ENCODE measurements around the gene OLFM1.

Gene OLFM1

GRCh38 chr9:135053133-135053532 lies 34.3 kb upstream of the OLFM1 start:
- no peak for TF ChIP-seq TCF12 (IDR thresholded peaks at IDR 0.05; ENCODE audit: low read depth)
- TF ChIP-seq CREB1 (IDR thresholded peaks at IDR 0.05; ENCODE audit: low read depth) = no peak
- TF ChIP-seq CEBPB (IDR thresholded peaks at IDR 0.05) = no peak

GRCh38 chr9:135055181-135055580 lies 32.3 kb upstream of the OLFM1 start:
- TF ChIP-seq FOXM1 (IDR thresholded peaks at IDR 0.05; ENCODE audit: borderline replicate concordance, low read depth) (no peak), RAD21 (IDR thresholded peaks at IDR 0.05; ENCODE audit: low read depth) (no peak), TEAD4 (IDR thresholded peaks at IDR 0.05) (no peak), TCF12 (IDR thresholded peaks at IDR 0.05; ENCODE audit: low read depth) (no peak), USF1 (IDR thresholded peaks at IDR 0.05) (no peak), YY1 (IDR thresholded peaks at IDR 0.05; ENCODE audit: low read depth) (no peak), NFIC (IDR thresholded peaks at IDR 0.05) (no peak), REST (IDR thresholded peaks at IDR 0.05; ENCODE audit: low read depth) (no peak), TAF1 (IDR thresholded peaks at IDR 0.05; ENCODE audit: low read depth) (no peak), CEBPB (IDR thresholded peaks at IDR 0.05) (no peak), EGR1 (IDR thresholded peaks at IDR 0.05) (no peak), EP300 (IDR thresholded peaks at IDR 0.05; ENCODE audit: borderline replicate concordance) (no peak), CREB1 (IDR thresholded peaks at IDR 0.05; ENCODE audit: low read depth) (no peak), MAX (IDR thresholded peaks at IDR 0.05) (no peak), ZBTB7A (IDR thresholded peaks at IDR 0.05; ENCODE audit: low read depth) (no peak)

GRCh38 chr9:135056541-135056940 lies 30.9 kb upstream of the OLFM1 start:
- no peak for TF ChIP-seq CREB1 (IDR thresholded peaks at IDR 0.05; ENCODE audit: low read depth)
- TF ChIP-seq CEBPB (IDR thresholded peaks at IDR 0.05) = no peak
- TF ChIP-seq TAF1 (IDR thresholded peaks at IDR 0.05; ENCODE audit: low read depth) = no peak
- TF ChIP-seq MAX (IDR thresholded peaks at IDR 0.05) = no peak
- TF ChIP-seq RAD21 (IDR thresholded peaks at IDR 0.05; ENCODE audit: low read depth) = no peak
- no peak for TF ChIP-seq TCF12 (IDR thresholded peaks at IDR 0.05; ENCODE audit: low read depth)
- TF ChIP-seq ZBTB7A (IDR thresholded peaks at IDR 0.05; ENCODE audit: low read depth) = no peak
- TF ChIP-seq NFIC (IDR thresholded peaks at IDR 0.05) = no peak
- TF ChIP-seq TEAD4 (IDR thresholded peaks at IDR 0.05) = no peak
- no peak for TF ChIP-seq FOXM1 (IDR thresholded peaks at IDR 0.05; ENCODE audit: borderline replicate concordance, low read depth)
- no peak for TF ChIP-seq USF1 (IDR thresholded peaks at IDR 0.05)

- TF ChIP-seq MAX (IDR thresholded peaks at IDR 0.05) (no peak), EGR1 (IDR thresholded peaks at IDR 0.05) (no peak), YY1 (IDR thresholded peaks at IDR 0.05; ENCODE audit: low read depth) (no peak), EP300 (IDR thresholded peaks at IDR 0.05; ENCODE audit: borderline replicate concordance) (no peak), TEAD4 (IDR thresholded peaks at IDR 0.05) (no peak), CEBPB (IDR thresholded peaks at IDR 0.05) (no peak), USF1 (IDR thresholded peaks at IDR 0.05) (no peak), CREB1 (IDR thresholded peaks at IDR 0.05; ENCODE audit: low read depth) (no peak)
Measured at GRCh38 chr9:135060461-135061116, 26.9 kb upstream of the OLFM1 start.

- no peak for TF ChIP-seq ZBTB7A (IDR thresholded peaks at IDR 0.05; ENCODE audit: low read depth)
- no peak for TF ChIP-seq MAX (IDR thresholded peaks at IDR 0.05)
- TF ChIP-seq USF1 (IDR thresholded peaks at IDR 0.05) = no peak
- no peak for TF ChIP-seq EP300 (IDR thresholded peaks at IDR 0.05; ENCODE audit: borderline replicate concordance)
- TF ChIP-seq YY1 (IDR thresholded peaks at IDR 0.05; ENCODE audit: low read depth) = no peak
- no peak for TF ChIP-seq CEBPB (IDR thresholded peaks at IDR 0.05)
- no peak for TF ChIP-seq FOXM1 (IDR thresholded peaks at IDR 0.05; ENCODE audit: borderline replicate concordance, low read depth)
- TF ChIP-seq NFIC (IDR thresholded peaks at IDR 0.05) = no peak
- TF ChIP-seq TCF12 (IDR thresholded peaks at IDR 0.05; ENCODE audit: low read depth) = no peak
- no peak for TF ChIP-seq RAD21 (IDR thresholded peaks at IDR 0.05; ENCODE audit: low read depth)
- no peak for TF ChIP-seq CREB1 (IDR thresholded peaks at IDR 0.05; ENCODE audit: low read depth)
- TF ChIP-seq REST (IDR thresholded peaks at IDR 0.05; ENCODE audit: low read depth) = no peak
- no peak for TF ChIP-seq EGR1 (IDR thresholded peaks at IDR 0.05)
- no peak for TF ChIP-seq TEAD4 (IDR thresholded peaks at IDR 0.05)
- no peak for TF ChIP-seq TAF1 (IDR thresholded peaks at IDR 0.05; ENCODE audit: low read depth)
Measured at GRCh38 chr9:135061441-135061840, 26.0 kb upstream of the OLFM1 start.

Measured in Ishikawa (cell line).